Measurements from ENCODE around the gene GALNT13.

DNA sequence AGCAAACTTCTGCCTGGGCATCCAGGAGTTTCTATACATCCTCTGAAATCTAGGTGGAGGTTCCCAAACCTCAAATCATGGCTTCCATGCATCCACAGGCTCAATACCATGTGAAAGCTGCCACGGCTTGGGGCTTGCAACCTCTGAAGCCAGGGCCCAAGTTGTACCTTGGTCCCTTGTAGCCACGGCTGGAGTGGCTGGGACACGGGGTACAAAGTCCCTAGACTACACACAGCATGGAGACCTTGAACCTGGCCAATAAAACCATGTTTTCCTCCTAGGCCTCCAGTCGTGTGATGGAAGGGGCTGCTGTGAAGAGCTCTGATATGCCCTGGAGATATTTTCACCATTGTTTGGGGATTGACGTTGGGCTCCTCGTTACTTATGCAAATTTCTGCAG, 43.4 kb upstream of the GALNT13 start:
- TF ChIP-seq, protein P1, sequence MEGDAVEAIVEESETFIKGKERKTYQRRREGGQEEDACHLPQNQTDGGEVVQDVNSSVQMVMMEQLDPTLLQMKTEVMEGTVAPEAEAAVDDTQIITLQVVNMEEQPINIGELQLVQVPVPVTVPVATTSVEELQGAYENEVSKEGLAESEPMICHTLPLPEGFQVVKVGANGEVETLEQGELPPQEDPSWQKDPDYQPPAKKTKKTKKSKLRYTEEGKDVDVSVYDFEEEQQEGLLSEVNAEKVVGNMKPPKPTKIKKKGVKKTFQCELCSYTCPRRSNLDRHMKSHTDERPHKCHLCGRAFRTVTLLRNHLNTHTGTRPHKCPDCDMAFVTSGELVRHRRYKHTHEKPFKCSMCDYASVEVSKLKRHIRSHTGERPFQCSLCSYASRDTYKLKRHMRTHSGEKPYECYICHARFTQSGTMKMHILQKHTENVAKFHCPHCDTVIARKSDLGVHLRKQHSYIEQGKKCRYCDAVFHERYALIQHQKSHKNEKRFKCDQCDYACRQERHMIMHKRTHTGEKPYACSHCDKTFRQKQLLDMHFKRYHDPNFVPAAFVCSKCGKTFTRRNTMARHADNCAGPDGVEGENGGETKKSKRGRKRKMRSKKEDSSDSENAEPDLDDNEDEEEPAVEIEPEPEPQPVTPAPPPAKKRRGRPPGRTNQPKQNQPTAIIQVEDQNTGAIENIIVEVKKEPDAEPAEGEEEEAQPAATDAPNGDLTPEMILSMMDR (conservative IDR thresholded peaks at IDR 0.05; ENCODE audit: low read length) = no peak
- TF ChIP-seq EZH2phosphoT487 (IDR thresholded peaks at IDR 0.05; ENCODE audit: borderline replicate concordance, low read depth, low read length) = no peak

All from OCI-LY7 (cell line).